Breast epithelium (tissue), 3 donors: ENCODE measurements around the gene GNLY.

Experiments used
- POLR2A ChIP-seq: fragments of 450-650 bp; IDR thresholded peaks from one replicate; pipeline ENCODE4 v1.6.1; 2016; ENCODE audit warnings: antibody characterized with exemption, mild to moderate bottlenecking, moderate library complexity
- POLR2AphosphoS5 ChIP-seq, 3 donors: sonication (generic); formaldehyde crosslinking; IDR thresholded peaks; one replicate each; pipeline ENCODE4 v1.6.1; 2017; ENCODE audit warnings: antibody characterized with exemption in 3 of 3
- TF ChIP-seq, protein P1 (sequence below), 3 donors: fragments of 450-650 bp; IDR thresholded peaks; one replicate each; pipeline ENCODE4 v1.5.1; 2016 to 2017; ENCODE audit warnings: antibody characterized with exemption in 3 of 3, mild to moderate bottlenecking in 3 of 3, moderate library complexity in 3 of 3

DNA sequence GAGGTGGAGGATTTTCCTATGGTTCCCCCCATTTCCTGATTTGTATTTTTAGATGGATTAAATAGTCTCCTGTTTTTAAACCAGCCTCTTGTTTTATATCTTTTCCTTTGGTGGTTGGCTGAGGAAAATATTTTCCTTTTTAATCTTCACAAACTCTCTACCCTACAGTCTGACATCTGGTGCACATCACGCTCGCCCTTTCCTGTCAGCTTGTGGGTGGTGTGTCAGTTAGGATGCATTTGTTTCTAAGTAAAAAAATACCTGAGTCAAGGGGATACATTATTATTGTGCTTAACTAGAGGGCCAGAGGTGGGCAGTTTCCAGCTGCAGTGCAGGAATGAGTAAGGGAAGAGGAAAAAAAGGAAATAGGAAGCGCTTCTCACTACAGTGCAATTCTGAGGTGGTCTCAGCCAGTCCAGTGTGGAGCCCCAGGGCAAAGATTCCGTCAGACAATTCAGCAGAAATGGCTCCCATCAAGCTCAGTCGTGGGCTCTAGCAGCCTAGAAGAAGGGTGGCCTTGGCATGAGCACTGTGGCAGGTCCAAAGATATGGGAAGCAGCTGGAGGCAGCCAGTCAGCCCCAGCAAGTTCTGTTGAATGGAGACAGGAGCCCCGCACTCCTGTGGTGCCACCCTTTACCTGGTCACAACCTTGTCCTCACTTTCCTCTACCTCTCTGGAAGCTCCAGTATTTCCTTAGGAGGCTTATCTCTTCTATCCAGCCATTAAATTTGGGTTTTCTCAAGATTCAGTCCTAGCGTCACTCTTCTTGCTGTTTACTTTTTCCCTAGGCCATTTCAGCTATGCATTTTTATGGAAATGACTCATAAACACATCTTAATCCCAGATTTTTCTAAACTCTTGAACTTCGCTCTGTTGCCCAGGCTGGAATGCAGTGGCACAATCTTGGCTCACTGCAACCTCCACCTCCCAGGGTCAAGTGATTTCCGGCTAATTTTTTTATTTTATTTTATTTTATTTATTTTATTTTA is 44.7 kb upstream of the GNLY start:
- TF ChIP-seq POLR2A = no peak
- TF ChIP-seq, protein P1, sequence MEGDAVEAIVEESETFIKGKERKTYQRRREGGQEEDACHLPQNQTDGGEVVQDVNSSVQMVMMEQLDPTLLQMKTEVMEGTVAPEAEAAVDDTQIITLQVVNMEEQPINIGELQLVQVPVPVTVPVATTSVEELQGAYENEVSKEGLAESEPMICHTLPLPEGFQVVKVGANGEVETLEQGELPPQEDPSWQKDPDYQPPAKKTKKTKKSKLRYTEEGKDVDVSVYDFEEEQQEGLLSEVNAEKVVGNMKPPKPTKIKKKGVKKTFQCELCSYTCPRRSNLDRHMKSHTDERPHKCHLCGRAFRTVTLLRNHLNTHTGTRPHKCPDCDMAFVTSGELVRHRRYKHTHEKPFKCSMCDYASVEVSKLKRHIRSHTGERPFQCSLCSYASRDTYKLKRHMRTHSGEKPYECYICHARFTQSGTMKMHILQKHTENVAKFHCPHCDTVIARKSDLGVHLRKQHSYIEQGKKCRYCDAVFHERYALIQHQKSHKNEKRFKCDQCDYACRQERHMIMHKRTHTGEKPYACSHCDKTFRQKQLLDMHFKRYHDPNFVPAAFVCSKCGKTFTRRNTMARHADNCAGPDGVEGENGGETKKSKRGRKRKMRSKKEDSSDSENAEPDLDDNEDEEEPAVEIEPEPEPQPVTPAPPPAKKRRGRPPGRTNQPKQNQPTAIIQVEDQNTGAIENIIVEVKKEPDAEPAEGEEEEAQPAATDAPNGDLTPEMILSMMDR (IDR thresholded peaks at IDR 0.05) = no peak
- TF ChIP-seq POLR2AphosphoS5 (IDR thresholded peaks at IDR 0.05) = no peak
